Endothelial cell of hepatic sinusoid (primary cell): Measurements from ENCODE around the gene SLC26A3.
"Not testable (repeated sequence)": the region's sequence is repeated elsewhere in the genome, so short reads cannot be mapped to it uniquely, and the experiment has no call there.

Experiments used
- in situ Hi-C: cut with HindIII; loops from 2 replicates; pipeline ENCODE4 v1.10.0; 2017; ENCODE audit warnings: low sequenced_read_pairs

SLC26A3 gene

DNA sequence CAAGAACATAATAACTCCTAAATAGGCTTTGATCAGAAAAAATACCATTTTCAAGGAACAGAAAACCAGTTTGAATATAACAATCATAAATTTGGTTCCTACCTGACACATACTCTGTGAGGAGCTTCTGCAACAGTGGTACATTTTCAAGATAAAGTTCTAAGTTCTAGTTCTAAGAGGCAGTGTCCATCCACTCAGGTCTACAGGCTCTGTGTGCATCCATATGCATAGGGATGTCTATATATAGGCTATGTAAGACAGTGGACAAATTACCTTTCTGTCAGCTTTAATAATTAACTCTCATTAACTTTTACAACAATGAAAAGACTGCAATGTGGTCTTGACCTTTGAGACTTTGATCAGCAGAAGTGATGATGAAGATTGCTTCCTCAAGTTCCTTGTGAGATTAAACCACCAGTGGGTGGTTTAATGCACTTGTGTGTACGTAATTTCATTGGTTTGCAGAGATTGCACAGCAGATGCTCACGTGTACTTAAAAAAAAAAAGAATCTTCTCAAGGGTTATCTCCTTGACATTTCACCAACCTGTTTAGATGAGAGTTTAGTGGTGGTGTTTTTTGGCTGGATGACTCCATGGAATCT is at the start of gene SLC26A3:
Gene SLC26A3, minus strand, starts transcription at position 215 of the 602 bp plus-strand sequence. CDS start 8,714 bp downstream, outside the sequence.
- in situ Hi-C loops: no loop called here

DNA sequence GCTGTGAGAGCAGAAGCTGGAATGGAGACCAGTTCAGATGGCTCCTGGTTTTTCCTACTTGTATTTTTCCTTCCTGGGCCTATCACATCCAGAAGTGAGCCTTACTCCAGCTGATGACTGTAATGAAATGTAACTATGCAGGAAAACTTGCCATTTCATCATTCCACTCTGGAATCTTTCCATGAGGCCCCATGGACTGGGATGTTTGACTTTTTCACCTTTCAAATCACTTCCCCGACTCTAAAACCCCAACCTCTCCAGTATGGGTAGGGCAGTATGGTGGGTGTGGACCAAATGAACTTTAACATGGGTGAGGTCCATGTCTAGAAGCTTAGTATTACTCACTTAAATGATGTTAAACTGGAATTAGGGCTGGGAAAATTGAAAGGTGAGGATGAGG is 47.6 kb upstream of the SLC26A3 start:
- in situ Hi-C loops: no loop called here

GRCh38 chr7:107850216-107850615 is 47.2 kb upstream of the SLC26A3 start:
- in situ Hi-C loops: no loop called here

DNA sequence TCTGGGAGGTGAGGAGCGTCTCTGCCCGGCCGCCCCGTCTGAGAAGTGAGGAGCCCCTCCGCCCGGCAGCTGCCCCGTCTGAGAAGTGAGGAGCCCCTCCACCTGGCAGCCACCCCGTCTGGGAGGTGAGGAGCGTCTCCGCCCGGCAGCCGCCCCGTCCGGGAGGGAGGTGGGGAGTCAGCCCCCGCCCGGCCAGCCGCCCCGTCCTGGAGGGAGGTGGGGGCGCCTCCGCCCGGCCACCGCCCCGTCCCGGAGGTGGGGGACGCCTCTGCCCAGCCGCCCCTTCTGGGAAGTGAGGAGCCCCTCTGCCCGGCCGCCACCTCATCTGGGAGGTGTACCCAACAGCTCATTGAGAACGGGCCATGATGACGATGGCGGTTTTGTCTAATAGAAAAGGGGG is 45.2 kb upstream of the SLC26A3 start:
- in situ Hi-C loops: not testable (repeated sequence)

DNA sequence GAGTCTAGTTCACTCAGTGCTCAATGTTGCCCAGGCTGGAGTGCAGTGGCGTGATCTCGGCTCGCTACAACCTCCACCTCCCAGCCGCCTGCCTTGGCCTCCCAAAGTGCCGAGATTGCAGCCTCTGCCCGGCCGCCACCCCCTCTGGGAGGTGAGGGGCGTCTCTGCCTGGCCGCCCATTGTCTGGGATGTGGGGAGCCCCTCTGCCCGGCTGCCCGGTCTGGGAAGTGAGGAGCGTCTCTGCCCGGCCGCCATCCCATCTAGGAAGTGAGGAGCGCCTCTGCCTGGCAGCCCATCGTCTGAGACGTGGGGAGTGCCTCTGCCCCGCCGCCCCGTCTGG is 44.8 kb upstream of the SLC26A3 start:
- in situ Hi-C loops: not testable (repeated sequence)

DNA sequence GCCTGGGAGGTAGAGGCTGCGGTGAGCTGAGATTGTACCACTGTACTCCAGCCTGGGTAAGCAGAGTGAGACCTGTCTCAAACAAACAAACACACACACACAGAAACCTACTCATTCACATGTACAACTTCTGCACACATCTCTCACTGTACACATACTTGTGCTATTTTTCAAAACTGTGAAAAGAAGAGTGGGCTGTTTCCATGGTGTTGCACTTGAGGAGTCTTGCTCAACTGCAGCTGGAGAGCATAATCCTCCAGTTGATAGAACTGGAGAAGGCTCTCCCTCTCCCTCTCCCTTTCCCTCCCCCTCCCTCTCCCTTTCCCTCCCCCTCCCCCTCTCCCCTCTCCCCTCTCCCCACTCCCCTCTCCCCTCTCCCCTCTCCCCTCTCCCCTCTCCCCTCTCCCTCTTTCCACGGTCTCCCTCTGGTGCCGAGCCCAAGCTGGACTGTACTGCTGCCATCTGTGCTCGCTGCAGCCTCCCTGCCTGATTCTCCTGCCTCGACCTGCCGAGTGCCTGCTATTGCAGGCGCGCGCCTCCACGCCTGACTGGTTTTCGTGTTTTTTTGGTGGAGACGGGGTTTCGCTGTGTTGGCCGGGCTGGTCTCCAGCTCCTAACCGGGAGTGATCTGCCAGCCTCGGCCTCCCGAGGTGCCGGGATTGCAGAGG is 44.3 kb upstream of the SLC26A3 start:
- in situ Hi-C loops: no loop called here

- in situ Hi-C loops: no loop called here
Measured at GRCh38 chr7:107846324-107846723, 43.3 kb upstream of the SLC26A3 start.

GRCh38 chr7:107843184-107843583 is 40.2 kb upstream of the SLC26A3 start:
- in situ Hi-C loops: no loop called here

DNA sequence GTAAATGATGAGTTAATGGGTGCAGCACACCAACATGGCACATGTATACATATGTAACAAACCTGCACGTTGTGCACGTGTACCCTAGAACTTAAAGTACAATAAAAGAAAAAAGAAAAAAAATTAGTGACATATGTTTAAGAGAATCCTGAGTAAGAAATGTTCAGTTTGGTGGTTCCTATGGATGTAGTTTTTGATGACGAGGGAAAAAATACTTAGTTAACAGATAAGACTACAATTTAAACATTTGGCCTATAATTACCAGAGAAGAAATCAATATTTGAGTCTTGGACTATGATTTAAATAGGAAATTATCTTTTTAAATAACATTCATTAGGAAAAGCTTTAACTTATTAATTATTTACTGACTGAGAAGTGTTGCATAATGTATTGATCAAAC is 39.2 kb upstream of the SLC26A3 start:
- in situ Hi-C loops: no loop called here

DNA sequence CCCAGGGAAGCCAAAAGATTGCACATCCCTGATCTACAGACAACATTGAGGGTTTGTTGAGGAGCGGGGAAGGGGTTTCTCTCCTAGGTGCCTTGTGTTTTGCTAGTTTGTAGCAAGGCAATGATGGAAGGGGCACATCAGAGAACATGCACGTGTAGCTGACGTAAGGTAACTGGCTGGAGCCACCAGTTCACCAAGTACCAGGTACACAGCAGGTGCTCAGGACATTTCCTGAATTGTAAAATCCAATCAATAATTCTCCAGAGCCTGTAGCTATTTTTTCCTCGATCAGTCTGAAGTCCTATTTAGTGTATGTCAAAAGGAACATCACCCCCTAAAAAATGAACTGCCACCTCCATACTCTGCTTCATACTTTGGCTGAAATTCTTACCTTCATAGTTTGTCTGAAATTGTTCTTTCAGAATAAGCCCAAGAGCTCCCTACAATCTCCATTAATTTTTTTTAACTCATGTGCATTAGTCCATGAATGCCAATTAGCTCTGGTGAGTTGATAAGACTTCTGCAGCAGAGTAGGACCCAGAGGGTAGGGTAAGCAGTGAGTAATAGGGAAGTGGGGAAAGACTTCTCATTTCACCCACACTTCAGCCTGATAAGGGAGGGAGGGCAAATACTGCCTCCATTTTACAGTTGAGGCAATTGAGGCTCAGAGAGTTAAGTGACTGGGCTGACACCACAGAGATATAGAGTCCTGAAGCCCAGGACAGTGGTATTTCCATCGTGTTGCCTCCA is 36.0 kb upstream of the SLC26A3 start:
- in situ Hi-C loops: no loop called here

DNA sequence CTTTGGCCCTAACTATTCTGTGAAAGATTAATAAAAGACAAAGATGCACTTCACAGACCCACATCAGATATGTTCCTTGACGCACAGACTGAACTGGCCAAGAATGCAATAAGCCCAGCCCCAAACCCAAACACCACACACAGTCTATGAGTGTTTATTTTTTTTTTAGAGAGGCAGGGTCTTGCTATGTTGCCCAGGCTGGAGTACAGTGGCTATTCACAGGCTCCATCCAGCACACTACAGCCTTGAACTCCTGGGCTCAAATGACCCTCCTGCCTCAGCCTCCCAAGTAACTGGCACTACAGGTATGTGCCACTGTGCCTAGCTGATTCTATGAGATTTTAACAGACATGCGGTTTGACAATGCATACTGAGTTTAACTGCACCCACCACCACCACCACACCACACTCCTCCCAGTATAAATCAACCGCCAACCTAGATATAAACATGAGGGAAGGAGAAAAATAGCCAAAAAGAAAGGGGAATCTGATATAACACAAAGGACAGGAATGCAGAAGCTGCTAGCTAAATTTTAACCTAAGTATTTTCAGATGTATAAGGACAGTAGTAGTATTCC is 35.1 kb upstream of the SLC26A3 start:
- in situ Hi-C loops: no loop called here

GRCh38 chr7:107837145-107837512 is 34.1 kb upstream of the SLC26A3 start:
- in situ Hi-C loops: no loop called here

DNA sequence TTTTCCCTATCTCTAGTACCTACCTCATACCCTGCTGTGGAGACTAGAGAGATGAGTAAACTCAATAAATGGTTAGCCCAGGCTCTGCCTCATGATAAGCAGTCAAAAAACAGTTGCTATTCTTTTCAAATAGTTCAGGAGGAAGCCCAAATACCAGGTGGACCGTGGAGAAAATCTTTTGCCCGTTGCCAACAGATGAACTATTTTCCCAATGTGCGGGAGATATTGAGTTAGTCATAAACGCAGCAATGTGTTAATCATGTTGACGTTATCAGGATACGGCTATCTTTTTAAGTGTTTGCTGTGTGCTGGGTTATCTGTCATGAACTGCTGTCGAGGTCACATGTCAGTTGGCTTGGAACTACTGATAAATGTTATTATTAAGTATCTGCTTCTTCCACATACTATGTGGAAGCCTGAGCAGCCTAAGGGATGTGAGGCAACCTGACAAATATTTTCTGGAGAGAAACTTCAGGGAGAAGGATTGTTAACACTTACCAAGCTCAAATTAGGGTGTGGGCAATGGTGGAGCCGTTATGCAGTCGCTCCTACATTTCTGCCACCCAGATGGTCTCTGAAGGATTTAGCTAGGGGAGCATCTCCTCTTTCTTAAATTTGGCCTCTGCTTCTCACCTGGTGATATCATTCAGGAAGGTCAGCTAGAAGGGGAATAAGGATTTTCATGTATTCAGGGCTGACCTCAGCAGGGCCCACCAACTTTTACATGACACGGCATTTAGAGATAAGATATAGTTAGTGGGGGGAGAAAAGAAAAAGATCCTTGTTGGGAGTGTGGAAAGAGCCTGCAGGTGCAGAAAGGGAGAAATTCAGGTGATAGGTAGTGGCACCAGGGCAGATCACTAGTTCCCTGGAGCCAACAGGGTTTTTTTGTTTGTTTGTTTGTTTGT is 33.5 kb upstream of the SLC26A3 start:
- in situ Hi-C loops: no loop called here

GRCh38 chr7:107834401-107834800 is 31.4 kb upstream of the SLC26A3 start:
- in situ Hi-C loops: no loop called here

- in situ Hi-C loops: no loop called here
Measured at GRCh38 chr7:107833684-107834106, 30.7 kb upstream of the SLC26A3 start.

DNA sequence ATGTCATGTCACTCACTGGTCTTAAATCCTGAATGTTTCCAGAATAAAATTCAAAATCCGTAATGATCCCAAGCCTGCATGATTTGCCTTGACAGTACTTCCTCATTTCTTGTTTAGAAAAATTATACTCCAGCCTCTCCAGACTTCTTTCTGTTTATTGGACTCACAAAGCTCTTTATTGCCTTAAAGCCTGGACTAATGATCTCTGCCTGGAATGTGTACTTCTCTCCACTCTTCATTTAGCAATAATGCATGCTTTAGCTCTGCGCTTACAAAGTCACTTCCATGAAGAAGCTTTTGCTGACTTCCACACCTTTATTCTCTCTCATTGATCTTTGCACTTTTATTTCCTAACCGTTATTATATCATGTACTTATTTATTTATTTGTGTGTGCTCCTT is 27.4 kb upstream of the SLC26A3 start:
- in situ Hi-C loops: no loop called here

DNA sequence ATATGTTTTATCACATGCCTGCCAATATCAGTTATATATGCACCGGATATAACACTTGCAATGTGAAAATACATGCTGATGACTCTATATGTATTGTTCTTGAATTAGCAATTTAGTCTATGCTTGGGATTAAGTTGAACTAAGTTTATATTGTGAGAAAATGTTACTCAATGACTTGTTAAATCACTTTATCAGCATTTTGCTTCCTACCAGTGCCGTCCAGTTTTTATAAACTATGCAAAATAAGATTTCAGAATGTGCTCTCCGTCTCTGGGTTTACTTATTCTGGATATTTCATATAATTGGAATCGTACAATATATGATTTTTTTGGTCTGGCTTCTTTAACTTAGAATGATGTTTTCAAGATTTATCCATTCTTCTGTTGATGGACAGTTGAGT is 25.5 kb upstream of the SLC26A3 start:
- in situ Hi-C loops: no loop called here

GRCh38 chr7:107827501-107827900 is 24.5 kb upstream of the SLC26A3 start:
- in situ Hi-C loops: no loop called here

- in situ Hi-C loops: no loop called here
Measured at GRCh38 chr7:107826451-107826850, 23.4 kb upstream of the SLC26A3 start.

DNA sequence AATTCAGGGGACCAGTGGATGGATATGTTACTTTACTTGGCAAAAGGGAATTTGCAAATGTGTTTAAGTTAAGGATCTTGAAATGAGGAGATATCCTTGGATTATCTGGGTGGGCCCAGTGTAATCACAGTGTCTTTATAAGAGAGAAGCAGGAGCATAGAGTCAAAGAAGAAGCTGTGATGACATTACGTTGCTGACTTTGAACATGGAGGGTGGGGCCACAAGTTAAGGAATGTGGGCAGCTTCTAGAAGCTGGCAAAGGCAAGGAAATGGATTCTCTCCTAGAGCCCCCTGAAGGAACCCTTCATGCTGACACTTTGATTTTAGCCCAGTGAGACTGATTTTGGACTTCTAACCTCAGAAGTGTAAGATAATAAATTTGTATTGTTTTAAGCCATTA is 21.8 kb upstream of the SLC26A3 start:
- in situ Hi-C loops: no loop called here

DNA sequence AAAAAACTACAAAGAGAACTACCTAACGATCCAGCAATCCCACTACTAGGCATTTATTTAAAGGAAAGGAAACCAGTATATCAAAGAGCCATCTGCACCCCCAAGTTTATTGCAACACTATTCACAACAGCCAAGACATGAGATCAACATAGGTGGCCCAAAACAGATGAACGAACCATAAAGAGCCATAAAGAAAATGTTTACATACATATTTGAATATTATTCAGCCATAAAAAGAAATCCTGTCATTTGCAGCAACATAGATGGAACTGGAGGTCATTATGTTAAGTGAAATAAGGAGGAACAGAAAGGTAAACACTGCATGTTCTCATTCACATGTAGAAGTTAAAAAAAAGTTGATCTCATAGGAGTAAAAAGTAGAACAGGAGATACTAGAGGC is 15.6 kb upstream of the SLC26A3 start:
- in situ Hi-C loops: no loop called here
